SK-N-SH (cell line): Measurements from ENCODE around the gene NBPF11.
"Not testable (repeated sequence)": the region's sequence is repeated elsewhere in the genome, so short reads cannot be mapped to it uniquely, and the experiment has no call there.

Experiments used
- CTCF ChIP-seq: fragments of 200-600 bp; sonication (generic); IDR thresholded peaks from 2 replicates; pipeline ENCODE4 v1.6.1; 2017; ENCODE audit warnings: antibody characterized with exemption, mild to moderate bottlenecking, moderate library complexity
- ELF1 ChIP-seq: IDR thresholded peaks from 2 replicates; pipeline ENCODE4 v1.4.0; 2012
- EP300 ChIP-seq, 2 experiments: IDR thresholded peaks; 2 replicates each; pipeline versions ENCODE4 v1.4.0 to v1.6.1; 2012; ENCODE audit warnings: borderline replicate concordance in 1 of 2, low read depth in 1 of 2, low read length in 1 of 2
- EZH2phosphoT487 ChIP-seq: fragments of 200-600 bp; sonication (generic); IDR thresholded peaks from 2 replicates; pipeline ENCODE4 v1.6.1; 2017; ENCODE audit warnings: low read depth, mixed run types, mild to moderate bottlenecking, antibody characterized with exemption, moderate library complexity, borderline replicate concordance
- FOXJ3 ChIP-seq: sonication (generic); formaldehyde crosslinking; IDR thresholded peaks from 2 replicates; pipeline ENCODE4 v1.5.1; 2020; ENCODE audit warnings: mild to moderate bottlenecking, missing genetic modification reagents
- GABPA ChIP-seq: IDR thresholded peaks from 2 replicates; pipeline ENCODE4 v1.4.0; 2012; ENCODE audit warnings: low read depth, mild to moderate bottlenecking
- JUND ChIP-seq: IDR thresholded peaks from 2 replicates; pipeline ENCODE4 v1.4.0; 2012
- NFIC ChIP-seq: IDR thresholded peaks from 2 replicates; pipeline ENCODE4 v1.4.0; 2012; ENCODE audit warnings: borderline replicate concordance
- PBX3 ChIP-seq: IDR thresholded peaks from 2 replicates; pipeline ENCODE4; 2012
- POLR2AphosphoS5 ChIP-seq: IDR thresholded peaks from 2 replicates; pipeline ENCODE4 v1.6.1; 2012; ENCODE audit warnings: low read depth, low read length
- RCOR1 ChIP-seq: fragments of 150-350 bp; IDR thresholded peaks from 2 replicates; pipeline ENCODE4 v1.6.1; 2017; ENCODE audit warnings: antibody characterized with exemption, low read length
- REST ChIP-seq: IDR thresholded peaks from 2 replicates; pipeline ENCODE4 v1.6.1; 2012; ENCODE audit warnings: mild to moderate bottlenecking, low read depth, low read length, moderate library complexity
- SMC3 ChIP-seq: IDR thresholded peaks from 2 replicates; pipeline ENCODE4 v1.6.1; 2012; ENCODE audit warnings: low read depth, low read length, improper control_type of control experiment
- USF2 ChIP-seq: fragments of 150-350 bp; IDR thresholded peaks from 2 replicates; pipeline ENCODE4 v1.6.1; 2017; ENCODE audit warnings: antibody characterized with exemption, low read length, low read depth, borderline replicate concordance

GRCh38 chr1:148073392-148073791 is 78.7 kb downstream of the NBPF11 start:
- TF ChIP-seq NFIC; POLR2AphosphoS5; CTCF; REST; ELF1; EP300 (IDR thresholded peaks at IDR 0.05; ENCODE audit: borderline replicate concordance in 1 of 2, low read depth in 1 of 2, low read length in 1 of 2); RCOR1; GABPA; JUND; FOXJ3; EZH2phosphoT487; SMC3; USF2; PBX3: not testable (repeated sequence)
